ENCODE measurements around the gene RNF222. TPM values are rescaled to one million over a fixed set of nuclear protein-coding genes. Genes with fewer than 3 reads are reported as not detected.

The RNF222 gene
- total RNA-seq, 4 donors from 2014 or later = 13.4 to 16.3 (median 15.0) TPM

GRCh38 chr17:8392274-8392673, 5.4 kb downstream of the RNF222 start:
- 66 to 68% methylated on average over 14 to 17 of the region's 18 CpGs for WGBS, 2 donors
- DNase-seq (ENCODE audit: low spot score in 2 of 2) = peak in 1 of 2 donors; percentile 60
- no peak for TF ChIP-seq CTCF (IDR thresholded peaks at IDR 0.05)
- no peak for TF ChIP-seq POLR2A (IDR thresholded peaks at IDR 0.05)
- intact Hi-C loops (cut with DNase I; ENCODE audit: low total_unique reads) = no loop called here
- H3K4me3 ChIP-seq (ENCODE audit: low read depth, poor library complexity, severe bottlenecking) = no peak overlapping the region

- no peak for TF ChIP-seq CTCF (IDR thresholded peaks at IDR 0.05)
- no peak for TF ChIP-seq POLR2A (IDR thresholded peaks at IDR 0.05)
- peak in 1 of 2 donors; percentile 69 for DNase-seq (ENCODE audit: low spot score in 2 of 2)
- H3K4me3 ChIP-seq (ENCODE audit: low read depth, poor library complexity, severe bottlenecking) = no peak overlapping the region
Measured at GRCh38 chr17:8391711-8392110, 5.9 kb downstream of the RNF222 start.

GRCh38 chr17:8387914-8388651, 9.5 kb downstream of the RNF222 start:
- no peak overlapping the region for H3K4me3 ChIP-seq (ENCODE audit: low read depth, poor library complexity, severe bottlenecking)
- intact Hi-C loops (cut with DNase I; ENCODE audit: low total_unique reads) = no loop called here
- WGBS, 2 donors = 80 to 82% methylated on average over 7 of the region's 7 CpGs
- no peak for DNase-seq (ENCODE audit: low spot score in 2 of 2)
- no peak for TF ChIP-seq CTCF (IDR thresholded peaks at IDR 0.05)
- no peak for TF ChIP-seq POLR2A (IDR thresholded peaks at IDR 0.05)

More at GRCh38 chr17:8391711-8392110, 5.9 kb downstream of the RNF222 start:
- intact Hi-C loops (cut with DNase I; ENCODE audit: low total_unique reads) = no loop called here
- WGBS, 2 donors = 35 to 43% methylated on average over 6 to 9 of the region's 9 CpGs

- TF ChIP-seq CTCF (IDR thresholded peaks at IDR 0.05) (no peak), POLR2A (IDR thresholded peaks at IDR 0.05) (no peak)
- no peak for DNase-seq (ENCODE audit: low spot score in 2 of 2)
- intact Hi-C loops (cut with DNase I; ENCODE audit: low total_unique reads) = no loop called here
- H3K4me3 ChIP-seq (ENCODE audit: low read depth, poor library complexity, severe bottlenecking) = no peak overlapping the region
- 54 to 68% methylated on average over 6 of the region's 6 CpGs for WGBS, 2 donors
Measured at GRCh38 chr17:8386841-8387240, 10.8 kb downstream of the RNF222 start.

GRCh38 chr17:8384801-8385378, 12.7 kb downstream of the RNF222 start:
- TF ChIP-seq POLR2A (IDR thresholded peaks at IDR 0.05) (no peak), CTCF (IDR thresholded peaks at IDR 0.05) (no peak)
- intact Hi-C loops (cut with DNase I; ENCODE audit: low total_unique reads) = no loop called here
- WGBS, 2 donors = 72 to 75% methylated on average over 12 of the region's 12 CpGs
- DNase-seq (ENCODE audit: low spot score in 2 of 2) = no peak
- H3K4me3 ChIP-seq (ENCODE audit: low read depth, poor library complexity, severe bottlenecking) = no peak overlapping the region

All from lower leg skin (tissue), 4 donors.